ENCODE results near the gene SLC9A1.

The SLC9A1 gene

DNA sequence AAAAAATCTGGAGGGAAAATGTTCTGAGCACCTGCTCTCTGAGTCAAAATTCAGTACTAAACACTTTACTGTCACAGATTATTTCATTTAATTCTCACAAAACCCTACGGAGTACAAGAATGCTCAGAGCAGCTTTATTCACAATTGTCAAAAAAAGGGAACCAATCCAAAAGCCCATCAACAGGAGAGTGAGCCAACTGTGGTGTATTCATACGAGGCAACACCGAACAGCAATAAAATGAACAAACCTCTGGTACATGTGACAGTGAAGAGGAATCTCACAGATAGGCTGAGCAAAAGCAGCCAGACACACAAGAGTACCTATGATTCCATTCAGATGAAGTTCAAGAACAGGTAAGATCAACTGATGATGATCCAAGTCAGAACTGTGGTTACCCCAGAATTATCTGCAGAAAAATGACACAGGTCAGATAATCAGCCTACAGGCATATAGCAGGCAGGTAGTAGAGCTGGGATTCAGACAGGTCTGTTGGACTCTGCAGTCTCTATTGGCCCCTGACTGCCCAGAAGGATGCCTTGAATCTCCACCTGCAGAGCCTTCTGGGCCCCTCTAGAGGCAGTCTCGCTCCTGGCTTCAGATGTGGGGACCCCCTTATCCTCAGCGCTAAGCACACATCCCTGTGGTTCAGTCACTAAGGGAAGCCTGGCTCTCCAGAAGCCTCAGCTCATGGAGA lies 19.2 kb downstream of the SLC9A1 start:
- H3K27ac ChIP-seq, result peak overlapping the region; percentile 100; the same call in 1 of the 2 replicates
- no peak for TF ChIP-seq ZFX (IDR thresholded peaks at IDR 0.05; ENCODE audit: borderline replicate concordance)
- TF ChIP-seq, protein P1, sequence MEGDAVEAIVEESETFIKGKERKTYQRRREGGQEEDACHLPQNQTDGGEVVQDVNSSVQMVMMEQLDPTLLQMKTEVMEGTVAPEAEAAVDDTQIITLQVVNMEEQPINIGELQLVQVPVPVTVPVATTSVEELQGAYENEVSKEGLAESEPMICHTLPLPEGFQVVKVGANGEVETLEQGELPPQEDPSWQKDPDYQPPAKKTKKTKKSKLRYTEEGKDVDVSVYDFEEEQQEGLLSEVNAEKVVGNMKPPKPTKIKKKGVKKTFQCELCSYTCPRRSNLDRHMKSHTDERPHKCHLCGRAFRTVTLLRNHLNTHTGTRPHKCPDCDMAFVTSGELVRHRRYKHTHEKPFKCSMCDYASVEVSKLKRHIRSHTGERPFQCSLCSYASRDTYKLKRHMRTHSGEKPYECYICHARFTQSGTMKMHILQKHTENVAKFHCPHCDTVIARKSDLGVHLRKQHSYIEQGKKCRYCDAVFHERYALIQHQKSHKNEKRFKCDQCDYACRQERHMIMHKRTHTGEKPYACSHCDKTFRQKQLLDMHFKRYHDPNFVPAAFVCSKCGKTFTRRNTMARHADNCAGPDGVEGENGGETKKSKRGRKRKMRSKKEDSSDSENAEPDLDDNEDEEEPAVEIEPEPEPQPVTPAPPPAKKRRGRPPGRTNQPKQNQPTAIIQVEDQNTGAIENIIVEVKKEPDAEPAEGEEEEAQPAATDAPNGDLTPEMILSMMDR (IDR thresholded peaks at IDR 0.05), result peak; percentile 16; the same call in 1 of the 2 replicates

DNA sequence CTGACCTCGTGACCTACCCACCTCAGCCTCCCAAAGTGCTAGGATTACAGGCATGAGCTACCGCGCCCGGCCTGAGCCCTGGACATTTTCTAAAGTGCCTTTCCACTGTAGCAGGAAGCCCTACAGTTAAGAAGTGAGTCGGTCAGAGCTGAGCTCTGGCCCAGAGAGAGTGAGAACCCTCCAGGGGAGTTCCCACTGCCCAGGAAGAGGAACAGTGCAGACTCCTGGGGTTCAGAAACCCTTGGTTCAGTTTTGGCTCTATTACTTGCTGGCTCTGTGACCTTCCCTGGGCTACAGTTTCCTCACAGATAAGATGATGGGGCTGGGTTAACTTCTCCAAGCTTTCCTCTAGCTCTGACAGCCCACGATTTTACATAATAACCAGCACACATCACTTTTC lies 20.9 kb downstream of the SLC9A1 start:
- H3K27ac ChIP-seq, result peak overlapping the region; percentile 25; the same call in 1 of the 2 replicates
- no peak for TF ChIP-seq ZFX (IDR thresholded peaks at IDR 0.05; ENCODE audit: borderline replicate concordance)
- TF ChIP-seq, protein P1 (IDR thresholded peaks at IDR 0.05), result no peak

- TF ChIP-seq ZFX (IDR thresholded peaks at IDR 0.05; ENCODE audit: borderline replicate concordance), result no peak
- TF ChIP-seq, protein P1 (IDR thresholded peaks at IDR 0.05), result no peak
- peak overlapping the region; percentile 25; the same call in 1 of the 2 replicates for H3K27ac ChIP-seq
Measured at GRCh38 chr1:27133158-27133557, 21.8 kb downstream of the SLC9A1 start.

- H3K27ac ChIP-seq, result no peak overlapping the region
- TF ChIP-seq ZFX (IDR thresholded peaks at IDR 0.05; ENCODE audit: borderline replicate concordance), result no peak
- TF ChIP-seq, protein P1 (IDR thresholded peaks at IDR 0.05), result no peak
Measured at GRCh38 chr1:27132624-27133023, 22.3 kb downstream of the SLC9A1 start.

GRCh38 chr1:27132147-27132546 lies 22.8 kb downstream of the SLC9A1 start:
- no peak overlapping the region for H3K27ac ChIP-seq
- TF ChIP-seq ZFX (IDR thresholded peaks at IDR 0.05; ENCODE audit: borderline replicate concordance), result no peak
- TF ChIP-seq, protein P1 (IDR thresholded peaks at IDR 0.05), result no peak

DNA sequence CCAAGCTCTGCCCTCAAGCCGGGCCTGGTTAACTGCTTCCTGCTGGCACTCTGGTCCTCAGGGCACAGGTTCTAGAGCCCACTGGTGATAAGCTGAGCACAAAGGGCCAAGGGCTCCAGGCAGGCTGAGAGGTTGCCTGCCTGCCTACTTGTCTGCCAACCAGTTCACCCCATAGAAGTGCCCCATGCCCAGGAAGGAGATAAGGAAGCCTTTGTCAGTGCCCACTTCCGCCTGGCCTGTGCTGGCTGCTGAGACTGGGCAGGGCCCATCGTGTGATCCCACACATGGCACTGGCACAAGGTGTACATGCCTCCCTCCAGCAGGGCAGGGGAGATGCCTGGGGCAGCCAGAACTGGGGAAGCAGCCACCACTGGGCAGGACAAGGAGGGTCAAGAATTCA lies 24.1 kb downstream of the SLC9A1 start:
- H3K27ac ChIP-seq, result peak overlapping the region; percentile 13; the same call in 1 of the 2 replicates
- TF ChIP-seq, protein P1 (IDR thresholded peaks at IDR 0.05), result no peak
- no peak for TF ChIP-seq ZFX (IDR thresholded peaks at IDR 0.05; ENCODE audit: borderline replicate concordance)

DNA sequence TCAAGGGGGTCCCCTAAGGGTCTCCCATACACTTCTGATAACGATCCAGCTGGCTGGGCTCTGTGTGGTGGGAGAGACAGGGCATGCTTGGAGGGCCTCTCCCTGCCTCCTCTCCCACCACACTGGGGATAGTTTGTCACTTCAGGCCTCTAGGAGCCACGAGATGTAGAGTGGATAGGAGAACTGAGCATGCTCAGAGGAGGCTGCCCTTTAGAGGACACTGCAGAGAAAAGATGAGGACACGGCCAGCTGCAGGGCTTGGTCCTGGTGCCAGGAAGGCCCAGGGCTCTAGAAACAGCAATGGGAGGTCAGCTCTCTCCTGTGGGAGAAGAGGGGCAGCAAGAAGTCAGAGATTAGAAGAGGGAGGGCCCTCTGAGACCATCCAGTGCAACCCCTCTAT lies 25.7 kb downstream of the SLC9A1 start:
- TF ChIP-seq, protein P1 (IDR thresholded peaks at IDR 0.05), result no peak
- TF ChIP-seq ZFX (IDR thresholded peaks at IDR 0.05; ENCODE audit: borderline replicate concordance), result no peak
- peak overlapping the region; percentile 13; the same call in 1 of the 2 replicates for H3K27ac ChIP-seq
